Common myeloid progenitor, CD34-positive (primary cell): ENCODE results near the gene HLA-DMA.
A peak's percentile ranks its signal among the peaks of the same experiment; 100 is the strongest.

Source experiments
- CTCF ChIA-PET: fragments of 350-600 bp; sonication (Branson Sonifier 250); formaldehyde crosslinking; loops from one replicate; lab custom pipeline; 2021; ENCODE audit warnings: antibody characterized with exemption; lab: Charles Lee
- POLR2A ChIA-PET: fragments of 350-600 bp; sonication (Branson Sonifier 250); formaldehyde crosslinking; loops from one replicate; lab custom pipeline; 2021; ENCODE audit warnings: antibody characterized with exemption; lab: Charles Lee
- DNase-seq, 3 donors: peaks; one replicate each; pipeline versions ENCODE4 v3.0.0 to v3.0.0-alpha.2; 2013
- H3K27ac ChIP-seq, 2 experiments: 1 replicate in 1 of 2; 2 replicates in 1 of 2; pipeline ENCODE4 v1.7.0; 2013; ENCODE audit warnings: inconsistent platforms in 2 of 2, low read length in 2 of 2, mild to moderate bottlenecking in 2 of 2, low read depth in 1 of 2, moderate library complexity in 1 of 2; ENCODE audit not compliant: severe bottlenecking in 2 of 2, insufficient read depth in 1 of 2, poor library complexity in 1 of 2
- H3K27me3 ChIP-seq, 5 experiments: replicated peaks in 2 of 5; 1 replicate in 3 of 5; 2 replicates in 2 of 5; pipeline versions ENCODE4 v1.6.1 to v1.7.0; 2013; ENCODE audit warnings: low read length in 4 of 5, mild to moderate bottlenecking in 2 of 5, moderate library complexity in 2 of 5, inconsistent platforms in 1 of 5; ENCODE audit not compliant: insufficient read depth in 5 of 5, control insufficient read depth in 4 of 5
- H3K36me3 ChIP-seq, 4 experiments: 1 replicate in 2 of 4; 2 replicates in 2 of 4; pipeline versions ENCODE4 v1.6.1 to v1.7.0; 2013; ENCODE audit warnings: low read length in 3 of 4, control low read depth in 1 of 4, mild to moderate bottlenecking in 1 of 4; ENCODE audit not compliant: control insufficient read depth in 4 of 4, insufficient read depth in 4 of 4
- H3K4me1 ChIP-seq, 4 experiments: 1 replicate in 3 of 4; 2 replicates in 1 of 4; pipeline versions ENCODE4 v1.6.1 to v1.7.1; 2013; ENCODE audit warnings: low read length in 3 of 4, mild to moderate bottlenecking in 3 of 4, control low read depth in 1 of 4, inconsistent platforms in 1 of 4, moderate library complexity in 1 of 4; ENCODE audit not compliant: control insufficient read depth in 4 of 4, insufficient read depth in 4 of 4; ENCODE audit errors: control extremely low read depth in 1 of 4
- H3K4me3 ChIP-seq, 7 experiments: 1 replicate in 4 of 7; 2 replicates in 3 of 7; pipeline versions ENCODE4 v1.5.1 to v1.7.0; 2013; ENCODE audit warnings: mild to moderate bottlenecking in 7 of 7, low read length in 6 of 7, moderate library complexity in 6 of 7, inconsistent platforms in 2 of 7, low read depth in 2 of 7, control low read depth in 1 of 7; ENCODE audit not compliant: insufficient read depth in 4 of 7, control insufficient read depth in 1 of 7; ENCODE audit errors: extremely low read depth in 1 of 7
- H3K9me3 ChIP-seq, 5 experiments: 1 replicate in 4 of 5; 2 replicates in 1 of 5; pipeline versions ENCODE4 v1.6.1 to v1.7.1; 2013; ENCODE audit warnings: low read length in 4 of 5, mild to moderate bottlenecking in 2 of 5, inconsistent platforms in 1 of 5, low read depth in 1 of 5, moderate library complexity in 1 of 5; ENCODE audit not compliant: control insufficient read depth in 4 of 5, insufficient read depth in 2 of 5; ENCODE audit errors: control extremely low read depth in 1 of 5
- WGBS: methylation state at CpG from one replicate; pipeline ENCODE4 v1.1.5; 2013; ENCODE audit not compliant: insufficient coverage; 5-methylcytosine and 5-hydroxymethylcytosine counted together

The HLA-DMA gene

DNA sequence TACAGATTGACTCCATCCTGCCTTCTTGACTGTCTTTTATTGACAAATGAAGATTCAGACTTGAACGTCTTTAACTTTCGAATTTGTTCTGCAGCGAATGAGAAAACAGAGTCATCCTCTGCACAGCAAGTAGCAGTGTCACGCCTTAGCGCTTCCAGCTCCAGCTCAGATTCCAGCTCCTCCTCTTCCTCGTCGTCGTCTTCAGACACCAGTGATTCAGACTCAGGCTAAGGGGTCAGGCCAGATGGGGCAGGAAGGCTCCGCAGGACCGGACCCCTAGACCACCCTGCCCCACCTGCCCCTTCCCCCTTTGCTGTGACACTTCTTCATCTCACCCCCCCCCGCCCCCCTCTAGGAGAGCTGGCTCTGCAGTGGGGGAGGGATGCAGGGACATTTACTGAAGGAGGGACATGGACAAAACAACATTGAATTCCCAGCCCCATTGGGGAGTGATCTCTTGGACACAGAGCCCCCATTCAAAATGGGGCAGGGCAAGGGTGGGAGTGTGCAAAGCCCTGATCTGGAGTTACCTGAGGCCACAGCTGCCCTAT, 27.7 kb upstream of the HLA-DMA start:
- 92% methylated on average over 10 of the region's 11 CpGs for WGBS
- POLR2A ChIA-PET = interaction anchor here (1.0 to 2.9 kb wide), 4 partner anchors 9 to 268 kb away, joined by 3 to 26 read pairs (median 4); partner anchors contain the start of gene HLA-DMA
- Histone ChIP-seq H3K4me1 (peaks cover 0 to 17% (median 11%) of the 10 kb centered on the region in 4 experiments), H3K36me3 (peaks cover 35 to 69% (median 56%) of the 10 kb centered on the region in 4 experiments), H3K27ac (no peak overlapping the region), H3K4me3 (no peak overlapping the region), H3K9me3 (no peaks in the 10 kb centered on the region), H3K27me3 (no peaks in the 10 kb centered on the region)
- CTCF ChIA-PET = interaction anchor here (0.7 to 19.5 kb wide), 11 partner anchors 9 to 139 kb away, joined by 3 to 346 read pairs (median 5); partner anchors contain the start of gene HLA-DMA
- DNase-seq = no peak

DNA sequence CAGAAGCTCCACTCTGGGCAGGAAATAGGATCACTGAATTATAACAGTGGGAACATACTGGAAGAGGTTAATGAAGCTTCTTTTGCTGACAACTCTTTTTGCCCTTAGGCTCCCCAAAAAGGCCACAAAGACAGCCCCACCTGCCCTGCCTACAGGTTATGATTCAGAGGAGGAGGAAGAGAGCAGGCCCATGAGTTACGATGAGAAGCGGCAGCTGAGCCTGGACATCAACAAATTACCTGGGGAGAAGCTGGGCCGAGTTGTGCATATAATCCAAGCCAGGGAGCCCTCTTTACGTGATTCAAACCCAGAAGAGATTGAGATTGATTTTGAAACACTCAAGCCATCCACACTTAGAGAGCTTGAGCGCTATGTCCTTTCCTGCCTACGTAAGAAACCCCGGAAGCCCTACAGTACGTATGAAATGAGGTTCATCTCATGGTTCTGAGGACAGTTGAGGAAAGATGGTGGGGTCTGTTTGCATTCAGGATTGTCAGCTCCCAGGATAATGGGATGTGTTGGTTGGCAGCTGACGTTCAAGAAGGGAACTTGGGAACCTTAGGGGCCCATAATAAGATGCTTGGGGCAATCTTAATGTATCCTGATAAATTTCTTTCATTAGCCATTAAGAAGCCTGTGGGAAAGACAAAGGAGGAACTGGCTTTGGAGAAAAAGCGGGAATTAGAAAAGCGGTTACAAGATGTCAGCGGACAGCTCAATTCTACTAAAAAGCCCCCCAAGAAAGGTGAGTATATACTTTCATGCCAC, 27.0 kb upstream of the HLA-DMA start:
- ChIA-PET CTCF (interaction anchor here (1.1 to 19.5 kb wide), 10 partner anchors 9 to 142 kb away, joined by 3 to 346 read pairs (median 5); partner anchors contain the start of genes HLA-DMA and TAP2), POLR2A (interaction anchor here (1.0 to 2.9 kb wide), 3 partner anchors 8 to 269 kb away, joined by 3 to 26 read pairs (median 5); partner anchors contain the start of gene HLA-DMA)
- DNase-seq = no peak
- H3K27me3 ChIP-seq = no peaks in the 10 kb centered on the region
- no peak overlapping the region for H3K4me3 ChIP-seq
- H3K4me1 ChIP-seq = peaks cover 4 to 23% (median 15%) of the 10 kb centered on the region in 4 experiments
- H3K36me3 ChIP-seq = peaks cover 35 to 76% (median 60%) of the 10 kb centered on the region in 4 experiments
- H3K9me3 ChIP-seq = no peaks in the 10 kb centered on the region
- no peak overlapping the region for H3K27ac ChIP-seq
- 98% methylated on average over 10 of the region's 12 CpGs for WGBS

DNA sequence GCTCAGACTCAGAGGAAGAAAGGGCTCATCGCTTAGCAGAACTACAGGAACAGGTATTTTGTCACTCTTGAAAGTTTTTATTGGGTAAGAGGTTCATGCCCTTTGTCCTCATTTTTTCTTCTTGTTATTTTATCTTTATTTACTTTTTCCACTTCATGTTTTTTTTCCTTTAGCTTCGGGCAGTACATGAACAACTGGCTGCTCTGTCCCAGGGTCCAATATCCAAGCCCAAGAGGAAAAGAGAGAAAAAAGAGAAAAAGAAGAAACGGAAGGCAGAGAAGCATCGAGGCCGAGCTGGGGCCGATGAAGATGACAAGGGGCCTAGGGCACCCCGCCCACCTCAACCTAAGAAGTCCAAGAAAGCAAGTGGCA, 25.0 kb upstream of the HLA-DMA start:
- no peak overlapping the region for H3K4me3 ChIP-seq
- H3K27ac ChIP-seq = no peak overlapping the region
- ChIA-PET CTCF (interaction anchor here (0.7 to 19.5 kb wide), 6 partner anchors 16 to 93 kb away, joined by 3 to 346 read pairs (median 4); partner anchors contain the start of gene HLA-DMA), POLR2A (no interaction called here)
- H3K9me3 ChIP-seq = no peaks in the 10 kb centered on the region
- no peak for DNase-seq
- peaks cover 11 to 31% (median 26%) of the 10 kb centered on the region in 4 experiments for H3K4me1 ChIP-seq
- peaks cover 38 to 95% (median 69%) of the 10 kb centered on the region in 4 experiments for H3K36me3 ChIP-seq
- no peaks in the 10 kb centered on the region for H3K27me3 ChIP-seq
- 94% methylated on average over 5 of the region's 7 CpGs for WGBS

DNA sequence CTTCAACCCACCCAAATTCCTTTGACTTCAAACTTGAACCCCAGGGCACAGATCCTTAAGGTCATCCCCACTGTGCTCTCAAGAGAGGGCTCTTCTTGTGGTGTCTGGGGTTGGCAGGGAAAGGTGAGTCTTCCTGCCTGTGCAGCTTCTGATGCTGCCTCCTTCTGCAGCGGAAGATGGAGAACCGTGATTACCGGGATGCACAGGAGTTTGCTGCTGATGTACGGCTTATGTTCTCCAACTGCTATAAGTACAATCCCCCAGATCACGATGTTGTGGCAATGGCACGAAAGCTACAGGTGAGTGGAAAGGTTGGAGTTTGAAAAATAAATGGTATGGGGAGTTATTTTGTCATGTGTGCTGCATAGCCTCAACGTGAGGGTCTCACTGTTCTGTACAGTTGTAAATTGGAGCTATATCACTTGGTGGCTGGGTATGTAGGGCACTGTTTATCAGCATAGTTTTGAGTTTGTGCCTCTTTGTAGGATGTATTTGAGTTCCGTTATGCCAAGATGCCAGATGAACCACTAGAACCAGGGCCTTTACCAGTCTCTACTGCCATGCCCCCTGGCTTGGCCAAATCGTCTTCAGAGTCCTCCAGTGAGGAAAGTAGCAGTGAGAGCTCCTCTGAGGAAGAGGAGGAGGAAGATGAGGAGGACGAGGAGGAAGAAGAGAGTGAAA, 24.5 kb upstream of the HLA-DMA start:
- 93% methylated on average over 6 of the region's 10 CpGs for WGBS
- Histone ChIP-seq H3K9me3 (no peaks in the 10 kb centered on the region), H3K4me1 (peaks cover 11 to 31% (median 26%) of the 10 kb centered on the region in 4 experiments), H3K36me3 (peaks cover 37 to 98% (median 74%) of the 10 kb centered on the region in 4 experiments), H3K4me3 (no peak overlapping the region), H3K27ac (no peak overlapping the region), H3K27me3 (no peaks in the 10 kb centered on the region)
- DNase-seq = no peak
- ChIA-PET POLR2A (interaction anchor here (0.7 kb wide), 1 partner anchor 11 kb away, joined by 3 read pairs; no protein-coding TSS in a partner anchor), CTCF (interaction anchor here (0.7 to 19.5 kb wide), 6 partner anchors 15 to 92 kb away, joined by 3 to 346 read pairs (median 4); partner anchors contain the start of gene HLA-DMA)

DNA sequence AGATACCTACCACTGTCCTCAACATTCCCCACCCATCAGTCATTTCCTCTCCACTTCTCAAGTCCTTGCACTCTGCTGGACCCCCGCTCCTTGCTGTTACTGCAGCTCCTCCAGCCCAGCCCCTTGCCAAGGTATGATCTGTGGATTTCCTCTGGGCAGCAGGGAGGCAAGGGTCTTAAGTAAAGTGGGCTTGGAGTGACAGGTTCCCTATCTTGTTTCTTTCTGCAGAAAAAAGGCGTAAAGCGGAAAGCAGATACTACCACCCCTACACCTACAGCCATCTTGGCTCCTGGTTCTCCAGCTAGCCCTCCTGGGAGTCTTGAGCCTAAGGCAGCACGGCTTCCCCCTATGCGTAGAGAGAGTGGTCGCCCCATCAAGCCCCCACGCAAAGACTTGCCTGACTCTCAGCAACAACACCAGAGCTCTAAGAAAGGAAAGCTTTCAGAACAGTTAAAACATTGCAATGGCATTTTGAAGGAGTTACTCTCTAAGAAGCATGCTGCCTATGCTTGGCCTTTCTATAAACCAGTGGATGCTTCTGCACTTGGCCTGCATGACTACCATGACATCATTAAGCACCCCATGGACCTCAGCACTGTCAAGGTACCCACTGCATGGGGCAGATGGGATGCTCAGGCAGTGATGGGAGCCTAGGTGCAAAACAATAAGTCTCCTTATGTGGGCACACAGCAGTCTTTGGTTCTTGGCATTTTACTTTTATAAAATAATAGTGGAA, 23.6 kb upstream of the HLA-DMA start:
- 99% methylated on average over 6 of the region's 7 CpGs for WGBS
- peaks cover 11 to 31% (median 28%) of the 10 kb centered on the region in 4 experiments for H3K4me1 ChIP-seq
- H3K27me3 ChIP-seq = no peaks in the 10 kb centered on the region
- CTCF ChIA-PET = interaction anchor here (0.9 to 19.5 kb wide), 9 partner anchors 8 to 91 kb away, joined by 3 to 346 read pairs (median 4); partner anchors contain the start of gene HLA-DMA
- H3K4me3 ChIP-seq = no peak overlapping the region
- peaks cover 34 to 90% (median 73%) of the 10 kb centered on the region in 4 experiments for H3K36me3 ChIP-seq
- POLR2A ChIA-PET = interaction anchor here (0.7 kb wide), 1 partner anchor 12 kb away, joined by 3 read pairs; no protein-coding TSS in a partner anchor
- no peak overlapping the region for H3K27ac ChIP-seq
- DNase-seq = no peak
- H3K9me3 ChIP-seq = no peaks in the 10 kb centered on the region

DNA sequence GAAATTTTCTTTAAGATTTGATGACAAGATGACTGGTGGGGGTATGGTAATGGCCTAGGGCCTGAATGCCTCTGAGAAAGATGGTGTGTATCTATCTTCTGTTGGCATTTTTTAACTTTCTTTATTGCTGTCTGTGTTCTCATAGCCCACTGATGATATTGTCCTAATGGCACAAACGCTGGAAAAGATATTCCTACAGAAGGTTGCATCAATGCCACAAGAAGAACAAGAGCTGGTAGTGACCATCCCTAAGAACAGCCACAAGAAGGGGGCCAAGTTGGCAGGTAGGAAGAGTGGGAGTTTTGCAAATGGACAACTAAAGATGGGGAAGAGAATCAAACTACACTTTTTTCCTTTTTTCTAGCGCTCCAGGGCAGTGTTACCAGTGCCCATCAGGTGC, 23.0 kb upstream of the HLA-DMA start:
- ChIA-PET POLR2A (no interaction called here), CTCF (interaction anchor here (0.9 to 19.5 kb wide), 6 partner anchors 8 to 90 kb away, joined by 3 to 346 read pairs (median 5); partner anchors contain the start of gene HLA-DMA)
- Histone ChIP-seq H3K36me3 (peaks cover 34 to 84% (median 70%) of the 10 kb centered on the region in 4 experiments), H3K27me3 (no peaks in the 10 kb centered on the region), H3K4me1 (peaks cover 11 to 37% (median 30%) of the 10 kb centered on the region in 4 experiments), H3K9me3 (no peaks in the 10 kb centered on the region), H3K4me3 (peak overlapping the region in 1 of 7 experiments; percentile 99), H3K27ac (no peak overlapping the region)
- DNase-seq = no peak
- 80% methylated on average over 2 of the region's 2 CpGs for WGBS
